SU-DHL-6 (cell line): Measurements from ENCODE around the gene SEZ6L2.

Experiments
- EZH2phosphoT487 ChIP-seq: fragments of 200-600 bp; sonication (generic), shearing (Covaris generic); conservative IDR thresholded peaks from 2 replicates; pipeline ENCODE4 v1.6.1; 2018; ENCODE audit warnings: mild to moderate bottlenecking, antibody characterized with exemption, low read length, moderate library complexity, mixed read lengths
- TF ChIP-seq, protein P1 (sequence below): fragments of 200-600 bp; sonication (generic); IDR thresholded peaks from one replicate; pipeline ENCODE4 v1.5.1; 2017; ENCODE audit warnings: antibody characterized with exemption, mild to moderate bottlenecking, low read length, moderate library complexity; ENCODE audit not compliant: insufficient read depth, poor library complexity, severe bottlenecking

DNA sequence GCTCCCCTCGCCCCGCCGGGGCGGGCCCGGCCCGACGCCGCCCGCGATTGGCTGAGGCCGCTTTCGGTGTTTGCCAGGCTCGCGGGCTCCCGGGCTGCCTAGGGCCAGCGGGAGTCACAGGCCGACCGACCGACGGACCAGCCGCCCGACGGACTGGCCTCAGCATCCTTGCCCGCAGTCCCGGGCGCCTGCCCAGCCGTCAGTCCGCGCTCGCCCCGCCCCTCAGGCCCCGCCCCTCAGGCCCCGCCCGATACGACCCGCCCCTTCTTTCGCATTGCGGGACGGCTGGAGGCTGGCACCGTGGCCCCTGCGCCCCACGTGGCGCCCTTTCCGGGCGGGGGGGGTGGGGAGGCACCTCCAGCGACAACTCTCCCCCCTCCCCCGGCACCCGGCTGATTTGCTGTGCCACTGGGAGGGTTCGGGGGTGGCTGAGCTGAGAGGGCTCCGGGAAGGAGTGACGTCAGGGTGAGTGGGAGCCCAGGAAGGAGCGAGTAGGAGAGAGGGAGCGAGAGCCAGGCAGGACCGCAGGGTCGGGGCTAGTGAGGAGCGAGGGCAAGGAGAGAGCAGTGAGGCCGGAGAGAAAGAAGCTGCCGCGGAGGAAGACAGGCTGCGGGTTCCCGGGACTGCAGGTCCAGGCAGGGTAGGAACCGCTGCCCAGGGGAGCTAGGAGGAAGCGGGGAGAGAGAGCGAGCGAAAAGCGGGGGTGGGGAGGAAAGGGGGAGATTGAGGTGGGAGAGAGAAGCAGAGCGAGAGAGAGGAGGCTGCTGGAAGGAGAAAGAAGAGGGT is 945 bp upstream of the SEZ6L2 start, which contains the start of gene ASPHD1:
- TF ChIP-seq, protein P1, sequence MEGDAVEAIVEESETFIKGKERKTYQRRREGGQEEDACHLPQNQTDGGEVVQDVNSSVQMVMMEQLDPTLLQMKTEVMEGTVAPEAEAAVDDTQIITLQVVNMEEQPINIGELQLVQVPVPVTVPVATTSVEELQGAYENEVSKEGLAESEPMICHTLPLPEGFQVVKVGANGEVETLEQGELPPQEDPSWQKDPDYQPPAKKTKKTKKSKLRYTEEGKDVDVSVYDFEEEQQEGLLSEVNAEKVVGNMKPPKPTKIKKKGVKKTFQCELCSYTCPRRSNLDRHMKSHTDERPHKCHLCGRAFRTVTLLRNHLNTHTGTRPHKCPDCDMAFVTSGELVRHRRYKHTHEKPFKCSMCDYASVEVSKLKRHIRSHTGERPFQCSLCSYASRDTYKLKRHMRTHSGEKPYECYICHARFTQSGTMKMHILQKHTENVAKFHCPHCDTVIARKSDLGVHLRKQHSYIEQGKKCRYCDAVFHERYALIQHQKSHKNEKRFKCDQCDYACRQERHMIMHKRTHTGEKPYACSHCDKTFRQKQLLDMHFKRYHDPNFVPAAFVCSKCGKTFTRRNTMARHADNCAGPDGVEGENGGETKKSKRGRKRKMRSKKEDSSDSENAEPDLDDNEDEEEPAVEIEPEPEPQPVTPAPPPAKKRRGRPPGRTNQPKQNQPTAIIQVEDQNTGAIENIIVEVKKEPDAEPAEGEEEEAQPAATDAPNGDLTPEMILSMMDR, result no peak
- TF ChIP-seq EZH2phosphoT487, result no peak
